ENCODE data around the gene ARHGAP36.

DNA sequence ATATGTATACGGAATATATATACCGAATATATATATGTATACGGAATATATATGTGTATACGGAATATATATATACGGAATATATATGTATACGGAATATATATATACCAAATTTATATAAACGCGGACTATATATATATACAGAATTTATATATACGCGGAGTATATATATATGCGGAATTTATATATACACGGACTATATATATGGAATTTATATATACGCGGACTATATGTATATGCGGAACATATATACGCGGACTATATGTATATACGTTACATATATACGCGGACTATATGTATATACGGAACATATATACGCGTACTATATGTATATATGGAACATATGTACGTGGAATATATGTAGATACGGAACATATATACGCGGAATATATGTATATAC, 78.6 kb downstream of the ARHGAP36 start:
- no peak for TF ChIP-seq CTCF (conservative IDR thresholded peaks at IDR 0.05; ENCODE audit: low read depth, low read length)
- no peak for TF ChIP-seq EZH2 (IDR thresholded peaks at IDR 0.05; ENCODE audit: borderline replicate concordance, low read depth, low read length, poor library complexity, severe bottlenecking)

Measured in A673 (cell line).